A549 (cell line): Measurements from ENCODE around the gene EBF4. TPM values are rescaled to one million over a fixed set of nuclear protein-coding genes. Genes with fewer than 3 reads are reported as not detected.

Experiments used
- ATAC-seq, 2 experiments: fragments of 200-7000 bp in 1 of 2; fragments of >200 bp in 1 of 2; cut with Nextera tagmentation in 1 of 2; cut with Tn5 transposase in 1 of 2; 3 replicates each; pipeline versions ENCODE4 v1.8.0 to v1.9.1; 2018 to 2020; ENCODE audit warnings: mild to moderate bottlenecking in 1 of 2, moderate library complexity in 1 of 2
- CTCF ChIA-PET: fragments of 300-600 bp; sonication (Branson Sonifier 250); formaldehyde crosslinking; extraction: SDS; loops from one replicate; lab custom pipeline; 2021; ENCODE audit warnings: antibody characterized with exemption, inconsistent platforms; lab: Yijun Ruan, JAX
- POLR2A ChIA-PET: fragments of 350-600 bp; formaldehyde crosslinking; extraction: SDS; loops from one replicate; lab custom pipeline; 2021; ENCODE audit warnings: antibody characterized with exemption, inconsistent platforms; lab: Yijun Ruan, JAX
- DNase-seq, 2 experiments: peaks; one replicate each; pipeline versions ENCODE4 v3.0.0 to v3.0.0-alpha.2; 2011 to 2016; ENCODE audit warnings: low read depth in 1 of 2, low spot score in 1 of 2
- FAIRE-seq: peaks from 2 replicates; lab custom pipeline; 2011; peaks lifted over from hg19 to GRCh38; lab: Jason Lieb, UNC
- H3K27ac ChIP-seq, 2 experiments: fragments of >200 bp; sonication (Bioruptor Twin); formaldehyde crosslinking; 3 replicates each; pipeline ENCODE4 v1.5.1; 2016 to 2017
- H3K4me1 ChIP-seq: fragments of >200 bp; sonication (Bioruptor Twin); formaldehyde crosslinking; 3 replicates; pipeline ENCODE4 v1.6.1; 2016
- H3K4me2 ChIP-seq: fragments of >200 bp; sonication (Bioruptor Twin); formaldehyde crosslinking; 3 replicates; pipeline ENCODE4 v1.6.1; 2016
- H3K4me3 ChIP-seq: fragments of >200 bp; sonication (Bioruptor Twin); formaldehyde crosslinking; 3 replicates; pipeline ENCODE4 v1.5.1; 2016
- H3K9me3 ChIP-seq: fragments of >200 bp; sonication (Bioruptor Twin); formaldehyde crosslinking; 3 replicates; pipeline ENCODE4 v1.6.1; 2016
- CBX2 ChIP-seq: fragments of 200-600 bp; sonication (generic); IDR thresholded peaks from 2 replicates; pipeline ENCODE4 v1.6.1; 2016; ENCODE audit warnings: low read depth, mild to moderate bottlenecking, borderline replicate concordance
- CBX8 ChIP-seq: fragments of 200-600 bp; sonication (generic); IDR thresholded peaks from 2 replicates; pipeline ENCODE4 v1.6.1; 2016
- CHD2 ChIP-seq: fragments of 150-350 bp; IDR thresholded peaks from 2 replicates; pipeline ENCODE4 v1.6.1; 2014; ENCODE audit warnings: low read length; ENCODE audit not compliant: partially characterized antibody
- CTCF ChIP-seq: fragments of >200 bp; sonication (Bioruptor Twin); formaldehyde crosslinking; IDR thresholded peaks from 3 replicates; pipeline ENCODE4 v1.5.1; 2016
- ESRRA ChIP-seq: fragments of 150-350 bp; IDR thresholded peaks from 2 replicates; pipeline ENCODE4 v1.6.1; 2014; ENCODE audit warnings: mild to moderate bottlenecking, low read length, borderline replicate concordance
- FOSB ChIP-seq: fragments of 250-450 bp; sonication (Bioruptor Pico); IDR thresholded peaks from 2 replicates; pipeline ENCODE4 v1.5.0; 2020; ENCODE audit warnings: mild to moderate bottlenecking, moderate library complexity
- GATA3 ChIP-seq: IDR thresholded peaks from 2 replicates; pipeline ENCODE4 v1.6.1; 2012; ENCODE audit warnings: borderline replicate concordance
- HDAC2 ChIP-seq: fragments of 200-600 bp; sonication (generic); IDR thresholded peaks from 2 replicates; pipeline ENCODE4 v1.6.1; 2016
- HOXB13 ChIP-seq: fragments of 250-450 bp; sonication (Bioruptor Pico); IDR thresholded peaks from 2 replicates; pipeline ENCODE4 v1.5.0; 2020; ENCODE audit warnings: low read depth, mild to moderate bottlenecking, moderate library complexity
- HOXB5 ChIP-seq: fragments of 250-450 bp; sonication (Bioruptor Pico); IDR thresholded peaks from 2 replicates; pipeline ENCODE4 v1.5.0; 2020; ENCODE audit warnings: mild to moderate bottlenecking, moderate library complexity
- JUN ChIP-seq, 2 experiments: fragments of >200 bp; sonication (Bioruptor Twin); formaldehyde crosslinking; IDR thresholded peaks; 2 replicates in 1 of 2; 3 replicates in 1 of 2; pipeline ENCODE4 v1.6.1; 2016 to 2017
- KDM1A ChIP-seq: fragments of 200-600 bp; sonication (generic); IDR thresholded peaks from 2 replicates; pipeline ENCODE4 v1.6.1; 2016; ENCODE audit warnings: low read depth, mild to moderate bottlenecking
- KDM5A ChIP-seq: fragments of 200-600 bp; sonication (generic); IDR thresholded peaks from 2 replicates; pipeline ENCODE4 v1.6.1; 2016; ENCODE audit warnings: antibody characterized with exemption, mild to moderate bottlenecking
- NPAS2 ChIP-seq: fragments of 250-450 bp; sonication (Bioruptor Pico); IDR thresholded peaks from 2 replicates; pipeline ENCODE4 v1.8.0; 2022; ENCODE audit warnings: mild to moderate bottlenecking, moderate library complexity, borderline replicate concordance
- PBX3 ChIP-seq: IDR thresholded peaks from 2 replicates; pipeline ENCODE4 v1.6.1; 2012
- POLR2AphosphoS2 ChIP-seq: conservative IDR thresholded peaks from 2 replicates; pipeline ENCODE4 v1.6.1; 2012; ENCODE audit warnings: low read length, improper control_type of control experiment, inconsistent platforms
- RCOR1 ChIP-seq: fragments of 150-350 bp; IDR thresholded peaks from 2 replicates; pipeline ENCODE4 v1.6.1; 2014; ENCODE audit warnings: antibody characterized with exemption, low read length, low read depth
- REST ChIP-seq: fragments of 200-600 bp; sonication (generic); IDR thresholded peaks from 2 replicates; pipeline ENCODE4 v1.6.1; 2016; ENCODE audit warnings: antibody characterized with exemption, mild to moderate bottlenecking, moderate library complexity
- RFX5 ChIP-seq: fragments of 450-650 bp; IDR thresholded peaks from 2 replicates; pipeline ENCODE4 v1.7.1; 2014; ENCODE audit warnings: antibody characterized with exemption, mild to moderate bottlenecking, moderate library complexity
- RNF2 ChIP-seq: fragments of 200-600 bp; sonication (generic); IDR thresholded peaks from 2 replicates; pipeline ENCODE4 v1.6.1; 2016; ENCODE audit warnings: low read depth, mild to moderate bottlenecking, antibody characterized with exemption, moderate library complexity, borderline replicate concordance
- TP53 ChIP-seq: fragments of 250-450 bp; sonication (Bioruptor Pico); IDR thresholded peaks from 2 replicates; pipeline ENCODE4 v1.5.0; 2021; ENCODE audit warnings: mild to moderate bottlenecking, moderate library complexity
- WGBS: methylation state at CpG from one replicate; pipeline ENCODE4 v1.1.6; 2017; ENCODE audit errors: missing lambda C conversion rate; 5-methylcytosine and 5-hydroxymethylcytosine counted together
- polyA plus RNA-seq, 4 experiments: library from polyadenylated mRNA; depleted of rRNA in 3 of 4; stranded (reverse); fragments of >200 nt; fragmentation: RNase III in 1 of 4; extraction: RNeasy Plus Mini Kit Qiagen cat#74134 plus additional on column Dnase treatment in 1 of 4; gene quantifications; 2 replicates in 3 of 4; 3 replicates in 1 of 4; pipeline ENCODE4 v1.2.3, GENCODE V29; 2011 to 2017
- TF ChIP-seq, protein P1 (sequence below): IDR thresholded peaks from 2 replicates; pipeline ENCODE4 v1.6.1; 2012; ENCODE audit warnings: low read depth, borderline replicate concordance
- TF ChIP-seq, protein P2 (sequence below): fragments of >200 bp; sonication (Bioruptor Twin); formaldehyde crosslinking; IDR thresholded peaks from 2 replicates; pipeline ENCODE4 v1.6.1; 2016
- TF ChIP-seq, protein P3 (sequence below): fragments of 450-650 bp; IDR thresholded peaks from 2 replicates; pipeline ENCODE4 v1.6.1; 2014; ENCODE audit warnings: antibody characterized with exemption

EBF4 gene
- polyA plus RNA-seq, 2 of the 4 experiments (the other 2 are of a cell fraction), result 2.2 to 3.2 TPM

GRCh38 chr20:2693286-2694007 lies 867 bp downstream of the EBF4 start:
- 31% methylated on average over 16 of the region's 89 CpGs for WGBS
- DNase-seq, result peak; percentile 35 to 44
- CTCF ChIA-PET, result interaction anchor here (0.6 to 2.0 kb wide), 8 partner anchors 9 to 241 kb away, joined by 3 to 9 read pairs (median 4); no protein-coding TSS in a partner anchor
- H3K4me2 ChIP-seq, result peak overlapping the region; percentile 90
- H3K4me1 ChIP-seq, result peaks cover 8% of the 10 kb centered on the region; the same call in 1 of the 3 replicates
- POLR2A ChIA-PET, result interaction anchor here (1.3 to 2.0 kb wide), 2 partner anchors 42 to 223 kb away, joined by 4 to 5 read pairs; partner anchors contain the start of genes NOP56 and SNRPB
- H3K27ac ChIP-seq, result peak overlapping the region; percentile 23 to 86
- no peak for FAIRE-seq
- no peaks in the 10 kb centered on the region for H3K9me3 ChIP-seq
- peak; percentile 44 to 61 for ATAC-seq
- no peak for TF ChIP-seq GATA3
- TF ChIP-seq TP53, result no peak
- peak in 1 of 2 experiments; percentile 56; a peak in 1 of 5 replicates for TF ChIP-seq JUN (IDR thresholded peaks at IDR 0.05)
- TF ChIP-seq CTCF, result peak; percentile 31
- no peak for TF ChIP-seq CBX8
- TF ChIP-seq RNF2, result peak; percentile 46; the same call in 1 of the 2 replicates
- no peak for TF ChIP-seq HOXB13 (CRISPR knock-in tag)
- TF ChIP-seq POLR2AphosphoS2, result no peak
- H3K4me3 ChIP-seq, result peak overlapping the region; percentile 88

- FAIRE-seq, result no peak
- no peak overlapping the region for H3K27ac ChIP-seq
- WGBS, result 54% methylated on average over 23 of the region's 23 CpGs
- peak overlapping the region; percentile 88 for H3K4me3 ChIP-seq
- ATAC-seq, result peak in 1 of 2 experiments; percentile 11; a peak in 2 of 6 replicates
- ChIA-PET CTCF (interaction anchor here (0.6 to 2.0 kb wide), 10 partner anchors 8 to 241 kb away, joined by 3 to 9 read pairs (median 4); no protein-coding TSS in a partner anchor), POLR2A (interaction anchor here (1.3 to 2.0 kb wide), 2 partner anchors 42 to 223 kb away, joined by 4 to 5 read pairs; partner anchors contain the start of genes NOP56 and SNRPB)
- peaks cover 8% of the 10 kb centered on the region; the same call in 1 of the 3 replicates for H3K4me1 ChIP-seq
- peak overlapping the region; percentile 90 for H3K4me2 ChIP-seq
- H3K9me3 ChIP-seq, result no peaks in the 10 kb centered on the region
- DNase-seq, result no peak
- TF ChIP-seq CBX2 (no peak), FOSB (no peak), RFX5 (no peak), KDM1A (no peak)
- TF ChIP-seq, protein P1, sequence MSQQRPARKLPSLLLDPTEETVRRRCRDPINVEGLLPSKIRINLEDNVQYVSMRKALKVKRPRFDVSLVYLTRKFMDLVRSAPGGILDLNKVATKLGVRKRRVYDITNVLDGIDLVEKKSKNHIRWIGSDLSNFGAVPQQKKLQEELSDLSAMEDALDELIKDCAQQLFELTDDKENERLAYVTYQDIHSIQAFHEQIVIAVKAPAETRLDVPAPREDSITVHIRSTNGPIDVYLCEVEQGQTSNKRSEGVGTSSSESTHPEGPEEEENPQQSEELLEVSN, result no peak
- TF ChIP-seq, protein P2, sequence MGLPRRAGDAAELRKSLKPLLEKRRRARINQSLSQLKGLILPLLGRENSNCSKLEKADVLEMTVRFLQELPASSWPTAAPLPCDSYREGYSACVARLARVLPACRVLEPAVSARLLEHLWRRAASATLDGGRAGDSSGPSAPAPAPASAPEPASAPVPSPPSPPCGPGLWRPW, result no peak
Measured at GRCh38 chr20:2694008-2694471, 1.5 kb downstream of the EBF4 start.

GRCh38 chr20:2694519-2694918 lies 1.9 kb downstream of the EBF4 start:
- ChIA-PET POLR2A (interaction anchor here (2.0 kb wide), 1 partner anchor 224 kb away, joined by 5 read pairs; the partner anchor contains the start of gene SNRPB), CTCF (interaction anchor here (0.9 to 2.0 kb wide), 4 partner anchors 9 to 58 kb away, joined by 3 to 8 read pairs (median 6); no protein-coding TSS in a partner anchor)
- Histone ChIP-seq H3K4me2 (no peak overlapping the region), H3K27ac (no peak overlapping the region), H3K4me1 (peaks cover 8% of the 10 kb centered on the region; the same call in 1 of the 3 replicates), H3K4me3 (no peak overlapping the region), H3K9me3 (no peaks in the 10 kb centered on the region)
- DNase-seq, result no peak
- FAIRE-seq, result no peak
- ATAC-seq, result no peak
- 75% methylated on average over 13 of the region's 13 CpGs for WGBS
- TF ChIP-seq, protein P3, sequence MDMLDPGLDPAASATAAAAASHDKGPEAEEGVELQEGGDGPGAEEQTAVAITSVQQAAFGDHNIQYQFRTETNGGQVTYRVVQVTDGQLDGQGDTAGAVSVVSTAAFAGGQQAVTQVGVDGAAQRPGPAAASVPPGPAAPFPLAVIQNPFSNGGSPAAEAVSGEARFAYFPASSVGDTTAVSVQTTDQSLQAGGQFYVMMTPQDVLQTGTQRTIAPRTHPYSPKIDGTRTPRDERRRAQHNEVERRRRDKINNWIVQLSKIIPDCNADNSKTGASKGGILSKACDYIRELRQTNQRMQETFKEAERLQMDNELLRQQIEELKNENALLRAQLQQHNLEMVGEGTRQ, result no peak
- TF ChIP-seq HOXB5 (CRISPR knock-in tag) (no peak), HOXB13 (CRISPR knock-in tag) (no peak), NPAS2 (no peak), CHD2 (no peak), PBX3 (no peak), KDM5A (no peak), RCOR1 (no peak), ESRRA (no peak), HDAC2 (no peak), RFX5 (no peak), REST (no peak)
